Measurements from ENCODE around the gene TRPM3.

TRPM3 gene

DNA sequence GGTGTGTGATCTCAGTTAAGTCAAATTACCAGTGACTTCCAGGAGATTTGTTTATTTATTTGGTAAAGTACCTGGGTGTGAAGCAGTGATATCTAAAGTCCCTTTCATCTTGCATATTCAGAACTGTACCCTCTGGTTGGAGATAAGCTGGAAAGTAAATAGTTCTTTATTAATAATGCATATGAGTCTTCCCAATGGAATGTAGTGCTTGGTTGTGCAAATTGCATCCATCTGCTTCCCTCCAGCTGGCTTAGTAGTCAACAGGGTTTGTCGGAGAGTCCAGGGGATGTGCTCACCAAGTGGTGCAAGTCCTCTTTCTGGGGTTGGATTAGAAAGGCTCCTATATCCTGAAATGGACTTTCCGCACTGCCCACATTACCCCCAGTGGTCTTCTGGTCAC, 42.0 kb downstream of the TRPM3 start:
- TF ChIP-seq, protein P1, sequence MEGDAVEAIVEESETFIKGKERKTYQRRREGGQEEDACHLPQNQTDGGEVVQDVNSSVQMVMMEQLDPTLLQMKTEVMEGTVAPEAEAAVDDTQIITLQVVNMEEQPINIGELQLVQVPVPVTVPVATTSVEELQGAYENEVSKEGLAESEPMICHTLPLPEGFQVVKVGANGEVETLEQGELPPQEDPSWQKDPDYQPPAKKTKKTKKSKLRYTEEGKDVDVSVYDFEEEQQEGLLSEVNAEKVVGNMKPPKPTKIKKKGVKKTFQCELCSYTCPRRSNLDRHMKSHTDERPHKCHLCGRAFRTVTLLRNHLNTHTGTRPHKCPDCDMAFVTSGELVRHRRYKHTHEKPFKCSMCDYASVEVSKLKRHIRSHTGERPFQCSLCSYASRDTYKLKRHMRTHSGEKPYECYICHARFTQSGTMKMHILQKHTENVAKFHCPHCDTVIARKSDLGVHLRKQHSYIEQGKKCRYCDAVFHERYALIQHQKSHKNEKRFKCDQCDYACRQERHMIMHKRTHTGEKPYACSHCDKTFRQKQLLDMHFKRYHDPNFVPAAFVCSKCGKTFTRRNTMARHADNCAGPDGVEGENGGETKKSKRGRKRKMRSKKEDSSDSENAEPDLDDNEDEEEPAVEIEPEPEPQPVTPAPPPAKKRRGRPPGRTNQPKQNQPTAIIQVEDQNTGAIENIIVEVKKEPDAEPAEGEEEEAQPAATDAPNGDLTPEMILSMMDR (IDR thresholded peaks at IDR 0.05; ENCODE audit: insufficient read depth, low read depth, low read length, missing control alignments) = no peak
- no peak overlapping the region for H3K4me3 ChIP-seq (ENCODE audit: low read depth, low read length)
- DNase-seq (ENCODE audit: low read depth) = no peak

DNA sequence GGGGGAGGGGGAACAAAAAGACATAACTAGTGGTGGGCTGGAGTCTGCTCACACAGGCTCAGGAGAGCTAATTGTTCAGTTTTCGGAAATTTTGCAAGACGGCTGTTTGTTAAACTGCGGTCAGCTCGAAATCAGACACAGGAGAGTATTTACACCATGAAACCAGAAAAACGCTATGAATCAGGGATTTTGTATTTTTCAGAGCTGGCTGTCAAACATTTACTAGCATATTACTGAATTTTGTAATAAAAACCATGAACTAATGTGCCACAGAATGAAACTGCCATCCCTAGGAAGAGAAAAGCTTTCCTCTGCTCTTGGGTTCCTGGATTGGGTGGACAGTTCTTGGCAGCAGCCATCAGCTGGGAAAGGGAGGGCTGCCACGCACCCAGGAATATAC, 45.3 kb downstream of the TRPM3 start:
- H3K4me3 ChIP-seq (ENCODE audit: low read depth, low read length) = no peak overlapping the region
- DNase-seq (ENCODE audit: low read depth) = no peak
- TF ChIP-seq, protein P1 (IDR thresholded peaks at IDR 0.05; ENCODE audit: insufficient read depth, low read depth, low read length, missing control alignments) = no peak

DNA sequence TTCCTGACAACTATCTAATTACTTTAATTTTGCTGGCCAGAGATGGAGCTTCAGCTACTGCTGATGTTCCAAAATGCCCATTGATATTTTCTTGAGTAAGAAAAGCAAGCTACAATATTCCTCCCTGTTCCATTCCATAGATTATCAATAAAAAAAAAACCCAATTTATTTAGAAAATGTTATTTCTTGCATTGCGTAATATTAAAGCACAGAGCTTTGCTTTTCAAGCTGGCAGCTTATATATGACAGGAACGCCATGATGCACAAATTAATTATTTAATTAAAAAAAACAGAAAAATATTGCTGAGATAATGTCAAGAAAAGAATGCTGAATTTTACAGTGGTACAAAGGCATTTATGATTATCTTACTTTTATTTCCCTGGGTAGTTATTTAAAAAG, 47.9 kb downstream of the TRPM3 start:
- TF ChIP-seq, protein P1 (IDR thresholded peaks at IDR 0.05; ENCODE audit: insufficient read depth, low read depth, low read length, missing control alignments) = no peak
- H3K4me3 ChIP-seq (ENCODE audit: low read depth, low read length) = no peak overlapping the region
- no peak for DNase-seq (ENCODE audit: low read depth)

DNA sequence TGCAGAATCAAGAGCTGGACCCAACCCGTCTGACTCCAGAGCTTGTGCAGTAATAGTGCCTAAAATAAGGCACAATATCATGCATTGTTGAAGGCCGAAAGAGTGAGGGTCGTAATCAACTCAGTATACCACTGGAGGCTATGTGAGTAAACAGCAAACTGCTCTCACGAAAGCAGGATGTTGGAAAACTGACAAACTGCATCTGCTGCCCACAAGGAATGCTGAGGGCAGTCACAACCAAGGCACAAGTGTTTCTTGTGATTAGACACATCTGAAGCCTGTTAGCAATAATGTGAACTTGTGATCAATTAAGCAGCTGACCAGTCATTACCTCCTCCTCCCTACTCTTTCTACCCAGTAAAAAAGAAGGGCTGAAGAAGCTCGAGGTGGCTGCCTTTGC, 48.8 kb downstream of the TRPM3 start:
- no peak for DNase-seq (ENCODE audit: low read depth)
- TF ChIP-seq, protein P1 (IDR thresholded peaks at IDR 0.05; ENCODE audit: insufficient read depth, low read depth, low read length, missing control alignments) = no peak
- H3K4me3 ChIP-seq (ENCODE audit: low read depth, low read length) = no peak overlapping the region

DNA sequence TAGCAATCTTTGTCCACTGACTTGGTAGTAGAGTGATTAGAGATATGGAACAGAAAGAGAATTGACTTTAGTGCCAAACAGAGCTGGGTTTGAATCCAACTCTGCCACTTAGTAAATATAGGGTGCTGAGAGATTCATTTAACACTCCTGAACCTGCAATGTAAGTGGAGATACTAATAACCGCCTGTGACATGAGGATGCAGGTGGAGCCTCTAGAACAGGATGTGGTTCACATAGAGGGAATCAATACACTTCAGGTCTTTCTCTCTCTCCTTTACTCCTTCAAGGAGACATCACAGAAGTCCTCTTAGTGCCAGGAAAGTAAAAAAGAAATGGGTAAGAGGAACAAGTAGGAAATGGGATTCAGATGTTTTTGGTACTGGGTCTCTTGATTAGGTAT, 49.8 kb downstream of the TRPM3 start:
- H3K4me3 ChIP-seq (ENCODE audit: low read depth, low read length) = no peak overlapping the region
- TF ChIP-seq, protein P1 (IDR thresholded peaks at IDR 0.05; ENCODE audit: insufficient read depth, low read depth, low read length, missing control alignments) = no peak
- no peak for DNase-seq (ENCODE audit: low read depth)

DNA sequence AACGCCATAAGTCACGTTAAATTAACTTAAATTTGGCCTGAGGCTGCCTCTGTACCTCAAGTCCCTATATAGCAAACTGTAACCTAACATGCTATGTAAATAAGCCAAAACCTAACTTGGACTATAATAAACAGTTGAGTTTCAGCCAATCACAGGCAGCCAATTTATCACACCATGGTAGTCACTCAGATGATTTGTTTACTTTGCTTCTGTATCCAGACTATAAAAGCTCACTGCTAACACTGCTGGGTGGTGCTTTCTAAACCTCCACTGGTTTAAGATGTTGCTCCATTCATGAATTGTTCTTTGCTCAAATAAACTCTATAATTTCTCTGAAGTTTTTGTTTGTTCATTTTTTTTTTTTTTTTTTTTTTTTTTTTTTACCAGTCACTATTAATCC, 62.8 kb downstream of the TRPM3 start:
- TF ChIP-seq, protein P1 (IDR thresholded peaks at IDR 0.05; ENCODE audit: insufficient read depth, low read depth, low read length, missing control alignments) = no peak
- no peak for DNase-seq (ENCODE audit: low read depth)

DNA sequence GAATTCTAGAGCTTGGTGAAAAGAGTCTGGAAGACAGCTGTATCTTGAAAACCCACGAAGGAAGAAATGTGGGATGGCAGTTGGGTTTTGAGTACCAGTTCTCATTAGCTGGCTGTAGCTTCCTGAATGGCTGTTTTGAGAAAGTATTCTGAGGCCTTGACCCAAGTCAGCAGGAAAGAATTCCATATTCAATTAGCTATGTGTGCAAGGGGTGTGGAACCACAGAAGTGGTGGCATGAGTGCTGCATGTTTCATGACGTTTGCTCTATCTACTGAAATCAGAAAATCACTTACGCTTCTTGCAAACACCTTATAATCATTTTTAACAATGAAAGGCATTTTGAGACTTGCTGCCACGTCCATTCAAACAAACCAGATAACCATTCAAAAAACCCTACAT, 69.1 kb downstream of the TRPM3 start:
- H3K4me3 ChIP-seq (ENCODE audit: low read depth, low read length) = no peak overlapping the region
- no peak for DNase-seq (ENCODE audit: low read depth)
- TF ChIP-seq, protein P1 (IDR thresholded peaks at IDR 0.05; ENCODE audit: insufficient read depth, low read depth, low read length, missing control alignments) = no peak

More for the DNA sequence above, 62.8 kb downstream of the TRPM3 start:
- H3K4me3 ChIP-seq (ENCODE audit: low read depth, low read length) = no peak overlapping the region
